GM12878 (cell line): ENCODE measurements around the gene MAML2.

Experiments
- CBX5 ChIP-seq: sonication (generic); IDR thresholded peaks from 2 replicates; pipeline ENCODE4 v1.6.1; 2016; ENCODE audit warnings: low read depth, moderate library complexity, mild to moderate bottlenecking, inconsistent platforms
- EED ChIP-seq: sonication (generic); IDR thresholded peaks from 2 replicates; pipeline ENCODE4 v1.6.1; 2016; ENCODE audit warnings: antibody characterized with exemption, low read depth
- EP300 ChIP-seq, 2 experiments: fragments of 150-350 bp in 1 of 2; IDR thresholded peaks; 2 replicates each; pipeline ENCODE4 v1.6.1; 2011 to 2012; ENCODE audit warnings: low read depth in 2 of 2, low read length in 2 of 2, borderline replicate concordance in 1 of 2, improper control_type of control experiment in 1 of 2, inconsistent platforms in 1 of 2; ENCODE audit not compliant: control insufficient read depth in 1 of 2
- ESRRA ChIP-seq: IDR thresholded peaks from 2 replicates; pipeline ENCODE4 v1.6.1; 2012; ENCODE audit warnings: mild to moderate bottlenecking, low read length, improper control_type of control experiment
- JUND ChIP-seq: IDR thresholded peaks from 2 replicates; pipeline ENCODE4 v1.6.1; 2012; ENCODE audit warnings: low read depth, mild to moderate bottlenecking, low read length, improper control_type of control experiment, moderate library complexity
- MAX ChIP-seq: IDR thresholded peaks from 2 replicates; pipeline ENCODE4 v1.6.1; 2012; ENCODE audit warnings: low read depth, low read length, improper control_type of control experiment
- MXI1 ChIP-seq: fragments of 150-350 bp; IDR thresholded peaks from 2 replicates; pipeline ENCODE4 v1.6.1; 2011; ENCODE audit warnings: low read depth, mild to moderate bottlenecking, inconsistent platforms, low read length, improper control_type of control experiment
- NR2C1 ChIP-seq: fragments of 450-650 bp; IDR thresholded peaks from 2 replicates; pipeline ENCODE4 v1.6.1; 2017; ENCODE audit warnings: antibody characterized with exemption, mild to moderate bottlenecking, moderate library complexity
- PBX3 ChIP-seq: IDR thresholded peaks from 2 replicates; pipeline ENCODE4 v1.6.1; 2011; ENCODE audit warnings: mild to moderate bottlenecking, low read depth, low read length, moderate library complexity; ENCODE audit not compliant: insufficient replicate concordance
- POLR2AphosphoS5 ChIP-seq: IDR thresholded peaks from 2 replicates; pipeline ENCODE4 v1.6.1; 2011; ENCODE audit warnings: mild to moderate bottlenecking, low read length, inconsistent platforms
- REST ChIP-seq: IDR thresholded peaks from 2 replicates; pipeline ENCODE4 v1.6.1; 2012; ENCODE audit warnings: mild to moderate bottlenecking, low read depth, low read length
- SREBF2 ChIP-seq: IDR thresholded peaks from 2 replicates; pipeline ENCODE4 v1.6.1; 2012; ENCODE audit warnings: mild to moderate bottlenecking, low read length
- ZSCAN29 ChIP-seq: fragments of 450-650 bp; IDR thresholded peaks from 2 replicates; pipeline ENCODE4 v1.6.1; 2017; ENCODE audit warnings: mild to moderate bottlenecking, moderate library complexity
- TF ChIP-seq, protein P1 (sequence below), 3 experiments: IDR thresholded peaks in 2 of 3; conservative IDR thresholded peaks in 1 of 3; 2 replicates each; pipeline ENCODE4 v1.5.1; 2011; ENCODE audit warnings: low read depth in 3 of 3, low read length in 3 of 3, mild to moderate bottlenecking in 3 of 3, control low read depth in 2 of 3, moderate library complexity in 2 of 3, inconsistent platforms in 1 of 3, mixed read lengths in 1 of 3; ENCODE audit not compliant: control insufficient read depth in 2 of 3, insufficient read depth in 1 of 3; ENCODE audit errors: extremely low read depth in 1 of 3

GRCh38 chr11:96200243-96200642 is 142.8 kb downstream of the MAML2 start:
- TF ChIP-seq, protein P1, sequence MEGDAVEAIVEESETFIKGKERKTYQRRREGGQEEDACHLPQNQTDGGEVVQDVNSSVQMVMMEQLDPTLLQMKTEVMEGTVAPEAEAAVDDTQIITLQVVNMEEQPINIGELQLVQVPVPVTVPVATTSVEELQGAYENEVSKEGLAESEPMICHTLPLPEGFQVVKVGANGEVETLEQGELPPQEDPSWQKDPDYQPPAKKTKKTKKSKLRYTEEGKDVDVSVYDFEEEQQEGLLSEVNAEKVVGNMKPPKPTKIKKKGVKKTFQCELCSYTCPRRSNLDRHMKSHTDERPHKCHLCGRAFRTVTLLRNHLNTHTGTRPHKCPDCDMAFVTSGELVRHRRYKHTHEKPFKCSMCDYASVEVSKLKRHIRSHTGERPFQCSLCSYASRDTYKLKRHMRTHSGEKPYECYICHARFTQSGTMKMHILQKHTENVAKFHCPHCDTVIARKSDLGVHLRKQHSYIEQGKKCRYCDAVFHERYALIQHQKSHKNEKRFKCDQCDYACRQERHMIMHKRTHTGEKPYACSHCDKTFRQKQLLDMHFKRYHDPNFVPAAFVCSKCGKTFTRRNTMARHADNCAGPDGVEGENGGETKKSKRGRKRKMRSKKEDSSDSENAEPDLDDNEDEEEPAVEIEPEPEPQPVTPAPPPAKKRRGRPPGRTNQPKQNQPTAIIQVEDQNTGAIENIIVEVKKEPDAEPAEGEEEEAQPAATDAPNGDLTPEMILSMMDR (IDR thresholded peaks at IDR 0.05 in 2 of 3, conservative IDR thresholded peaks at IDR 0.05 in 1 of 3; ENCODE audit: control insufficient read depth in 2 of 3, extremely low read depth in 1 of 3, insufficient read depth in 1 of 3, low read depth in 3 of 3, low read length in 3 of 3) = no peak
- TF ChIP-seq MXI1 (no peak), JUND (no peak), PBX3 (no peak), REST (no peak), EP300 (IDR thresholded peaks at IDR 0.05; ENCODE audit: borderline replicate concordance in 1 of 2, control insufficient read depth in 1 of 2, low read depth in 2 of 2, low read length in 2 of 2) (no peak), ZSCAN29 (no peak), POLR2AphosphoS5 (no peak), CBX5 (no peak), MAX (no peak), ESRRA (no peak), NR2C1 (no peak), SREBF2 (no peak), EED (no peak)
